Transverse colon (tissue), 4 donors: ENCODE measurements around the gene AMMECR1.

Experiments
- EP300 ChIP-seq: sonication (generic); formaldehyde crosslinking; IDR thresholded peaks from one replicate; pipeline ENCODE4 v1.6.1; 2017; ENCODE audit warnings: antibody characterized with exemption, low read depth
- POLR2A ChIP-seq: fragments of 450-650 bp; IDR thresholded peaks from one replicate; pipeline ENCODE4 v1.6.1; 2016; ENCODE audit warnings: antibody characterized with exemption, mild to moderate bottlenecking, moderate library complexity
- POLR2AphosphoS5 ChIP-seq, 3 donors: sonication (generic); formaldehyde crosslinking; IDR thresholded peaks; one replicate each; pipeline ENCODE4 v1.6.1; 2016; ENCODE audit warnings: antibody characterized with exemption in 3 of 3
- TF ChIP-seq, protein P1 (sequence below), 5 experiments: fragments of 200-600 bp in 3 of 5; fragments of 450-650 bp in 2 of 5; sonication (generic) in 3 of 5; IDR thresholded peaks; 1 replicate in 2 of 5; 2 replicates in 3 of 5; pipeline ENCODE4 v1.5.1; 2016 to 2017; ENCODE audit warnings: antibody characterized with exemption in 5 of 5, inconsistent platforms in 3 of 5, mild to moderate bottlenecking in 2 of 5, moderate library complexity in 1 of 5

DNA sequence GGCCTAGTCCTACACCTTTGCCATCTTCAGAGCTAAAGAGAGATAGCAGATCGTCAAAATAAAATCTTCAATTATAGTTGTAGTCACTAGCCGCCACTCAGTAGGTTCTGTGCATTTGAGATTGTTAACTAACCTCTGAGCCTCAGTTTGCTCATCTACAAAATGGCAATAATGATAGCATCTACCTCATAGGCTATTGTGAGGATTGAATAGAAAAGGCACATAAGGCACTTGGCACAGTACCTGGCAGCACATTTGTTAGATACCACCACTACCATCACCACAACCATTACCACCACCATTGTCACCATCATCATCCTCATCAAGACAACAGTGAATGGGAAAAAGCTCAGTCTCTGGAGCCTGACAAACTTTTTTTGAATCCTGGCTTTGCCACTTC lies 134.6 kb downstream of the AMMECR1 start:
- TF ChIP-seq, protein P1, sequence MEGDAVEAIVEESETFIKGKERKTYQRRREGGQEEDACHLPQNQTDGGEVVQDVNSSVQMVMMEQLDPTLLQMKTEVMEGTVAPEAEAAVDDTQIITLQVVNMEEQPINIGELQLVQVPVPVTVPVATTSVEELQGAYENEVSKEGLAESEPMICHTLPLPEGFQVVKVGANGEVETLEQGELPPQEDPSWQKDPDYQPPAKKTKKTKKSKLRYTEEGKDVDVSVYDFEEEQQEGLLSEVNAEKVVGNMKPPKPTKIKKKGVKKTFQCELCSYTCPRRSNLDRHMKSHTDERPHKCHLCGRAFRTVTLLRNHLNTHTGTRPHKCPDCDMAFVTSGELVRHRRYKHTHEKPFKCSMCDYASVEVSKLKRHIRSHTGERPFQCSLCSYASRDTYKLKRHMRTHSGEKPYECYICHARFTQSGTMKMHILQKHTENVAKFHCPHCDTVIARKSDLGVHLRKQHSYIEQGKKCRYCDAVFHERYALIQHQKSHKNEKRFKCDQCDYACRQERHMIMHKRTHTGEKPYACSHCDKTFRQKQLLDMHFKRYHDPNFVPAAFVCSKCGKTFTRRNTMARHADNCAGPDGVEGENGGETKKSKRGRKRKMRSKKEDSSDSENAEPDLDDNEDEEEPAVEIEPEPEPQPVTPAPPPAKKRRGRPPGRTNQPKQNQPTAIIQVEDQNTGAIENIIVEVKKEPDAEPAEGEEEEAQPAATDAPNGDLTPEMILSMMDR (IDR thresholded peaks at IDR 0.05), result no peak
- no peak for TF ChIP-seq POLR2A
- TF ChIP-seq EP300, result no peak
- no peak for TF ChIP-seq POLR2AphosphoS5 (IDR thresholded peaks at IDR 0.05)
